NCI-H69 (cell line): ENCODE data around the gene CDK8.
A peak's percentile ranks its signal among the peaks of the same experiment; 100 is the strongest.

Source experiments
- DNase-seq: peaks from one replicate; lab custom pipeline; 2025; lab: John Stamatoyannopoulos, UW

The CDK8 gene

DNA sequence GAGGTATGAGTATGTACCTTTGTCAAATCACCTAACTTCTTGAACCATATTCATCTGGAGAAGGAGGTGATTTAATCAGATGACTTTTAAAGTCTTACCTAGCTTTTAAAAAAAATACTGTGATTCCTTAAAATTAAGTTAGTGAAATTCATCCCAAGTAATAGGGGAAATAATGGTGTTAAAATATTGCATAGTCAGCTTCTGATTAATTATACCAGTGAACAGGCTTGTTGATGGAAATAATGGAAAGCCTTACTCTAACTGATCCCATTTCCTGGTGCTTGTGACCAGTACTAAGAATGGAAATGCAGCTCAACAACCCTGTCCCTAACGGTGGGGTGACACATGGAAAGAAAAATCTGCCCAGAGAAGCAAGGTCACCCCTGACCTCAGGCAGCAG, 130.7 kb downstream of the CDK8 start:
- no peak for DNase-seq

DNA sequence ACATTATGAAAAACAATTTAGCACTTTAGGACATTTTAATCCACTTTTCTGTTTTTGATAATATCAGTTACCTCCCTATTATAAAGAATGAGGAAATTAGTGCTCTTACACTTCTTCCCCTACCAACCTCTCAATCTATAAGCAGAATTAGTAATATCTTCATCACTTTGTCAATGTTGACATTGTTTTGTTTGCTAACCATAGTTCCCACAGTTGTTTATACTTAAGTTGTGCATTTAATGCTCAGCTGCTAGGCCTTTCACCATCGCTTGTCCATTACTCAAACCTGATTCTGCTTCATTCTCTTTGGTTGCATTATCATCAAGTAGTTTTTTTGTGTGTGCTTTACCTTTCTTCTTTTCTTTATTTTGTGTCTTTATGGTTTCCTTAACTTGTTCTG, 132.1 kb downstream of the CDK8 start:
- no peak for DNase-seq

DNA sequence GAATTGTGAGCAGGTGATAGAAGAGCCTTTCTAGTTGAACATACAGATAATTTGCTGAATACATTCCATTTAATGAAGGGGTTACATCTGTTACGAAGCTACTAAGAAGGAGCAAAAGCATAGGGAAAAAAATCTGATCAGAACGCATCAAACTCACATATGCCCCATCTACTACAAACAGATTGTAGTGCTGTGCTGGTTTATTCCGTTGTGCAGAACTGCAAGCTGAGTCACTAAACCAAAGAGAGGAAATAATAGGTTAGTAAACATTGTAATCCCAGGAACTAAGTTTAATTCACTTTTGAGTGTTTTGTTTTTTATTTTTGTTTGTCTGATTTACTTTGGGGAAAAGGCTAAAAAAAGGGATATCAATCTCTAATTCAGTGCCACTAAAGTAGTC, 136.3 kb downstream of the CDK8 start:
- no peak for DNase-seq

DNA sequence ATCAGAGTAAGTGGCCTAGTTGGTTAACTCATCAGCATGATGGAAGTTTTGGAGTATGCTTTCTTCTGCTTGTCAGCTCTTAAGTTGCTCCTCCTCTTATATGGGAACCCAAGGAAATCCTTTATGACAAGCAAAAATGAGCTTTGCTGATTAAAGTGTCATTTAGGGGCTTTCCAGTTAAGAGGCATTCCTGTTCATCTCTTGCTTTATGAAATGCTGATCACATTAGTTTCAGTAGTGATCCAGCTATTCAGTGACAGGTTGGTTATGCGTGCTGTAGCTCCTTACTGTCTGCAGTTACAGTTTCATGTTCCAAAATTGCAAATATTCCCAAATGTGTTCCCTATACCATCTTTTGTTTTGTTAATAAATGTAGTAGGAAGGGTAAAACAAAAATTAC, 146.6 kb downstream of the CDK8 start:
- DNase-seq, result no peak

DNA sequence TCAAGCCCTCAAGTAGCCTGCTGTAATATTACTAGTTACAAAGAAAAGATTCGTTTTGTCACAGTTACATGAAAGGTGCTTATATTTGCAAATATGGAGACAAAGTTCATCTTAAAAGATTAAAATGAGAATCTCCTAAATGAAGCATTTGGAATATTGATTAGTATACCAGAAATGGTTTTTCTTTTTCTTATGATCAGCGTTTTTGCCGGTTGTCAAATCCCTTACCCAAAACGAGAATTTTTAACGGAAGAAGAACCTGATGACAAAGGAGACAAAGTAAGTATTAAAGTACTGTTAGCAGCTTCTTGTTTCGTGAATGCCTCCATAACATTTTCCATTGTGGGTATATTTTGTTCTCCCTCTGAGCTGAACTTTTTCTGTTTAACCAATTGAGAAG, 147.1 kb downstream of the CDK8 start:
- no peak for DNase-seq

DNA sequence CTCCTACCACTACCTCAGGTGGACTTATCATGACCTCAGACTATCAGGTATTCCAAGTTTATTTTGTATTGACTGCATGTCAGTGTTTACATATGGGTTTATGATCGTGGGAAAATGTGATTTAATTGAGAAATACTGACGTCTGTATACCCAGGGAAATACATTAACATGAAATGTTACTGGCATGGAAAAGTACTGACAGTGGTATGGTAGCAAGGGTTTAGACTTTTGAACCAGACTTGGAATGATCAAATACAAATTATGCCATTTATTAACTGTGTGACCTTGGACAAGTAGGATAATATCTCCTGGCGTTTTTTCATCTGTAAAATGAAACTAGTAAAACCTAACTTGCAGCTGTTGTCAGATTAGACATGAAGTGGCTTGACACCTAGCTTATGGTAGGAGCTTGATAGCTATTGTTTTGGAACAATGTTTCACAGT, 147.7 kb downstream of the CDK8 start:
- DNase-seq, result no peak

DNA sequence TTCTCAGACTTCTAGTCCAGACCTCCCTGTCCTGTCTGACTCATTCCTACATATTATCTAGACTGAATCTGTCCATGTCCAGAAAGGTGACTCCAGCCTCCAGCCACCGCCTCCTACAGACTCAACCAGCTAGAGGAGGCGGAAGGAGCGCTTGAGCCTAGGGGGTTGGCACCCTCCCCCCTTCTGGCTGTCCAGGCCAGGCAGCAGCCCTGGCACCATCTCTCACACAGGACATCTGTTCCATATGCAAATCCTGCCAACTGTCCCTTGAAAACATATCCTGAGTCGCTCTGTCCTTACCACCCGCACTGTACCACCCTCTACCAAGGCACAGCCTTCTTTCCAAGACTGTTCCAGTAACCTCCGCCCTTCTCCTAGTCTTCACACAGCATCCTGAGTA, 152.9 kb downstream of the CDK8 start:
- no peak for DNase-seq

DNA sequence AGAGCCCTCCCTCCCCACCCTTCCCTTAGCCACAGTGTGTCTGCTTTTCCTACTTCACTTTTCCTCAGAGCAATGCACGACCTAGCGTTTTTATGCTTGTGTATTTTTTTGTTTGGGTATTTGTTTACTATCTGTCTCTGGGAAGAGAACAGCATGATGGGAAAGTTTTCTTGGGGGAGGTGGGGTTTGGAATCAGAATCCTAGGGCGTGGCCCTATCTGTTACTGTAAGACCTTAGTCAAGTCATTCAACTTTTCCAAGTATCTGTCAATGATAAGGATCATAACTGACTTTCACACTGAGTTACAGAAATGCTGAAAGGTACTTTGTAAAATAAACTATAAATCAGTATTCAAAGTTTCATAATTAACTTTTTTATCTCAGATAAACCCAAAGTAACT, 157.3 kb downstream of the CDK8 start:
- no peak for DNase-seq

DNA sequence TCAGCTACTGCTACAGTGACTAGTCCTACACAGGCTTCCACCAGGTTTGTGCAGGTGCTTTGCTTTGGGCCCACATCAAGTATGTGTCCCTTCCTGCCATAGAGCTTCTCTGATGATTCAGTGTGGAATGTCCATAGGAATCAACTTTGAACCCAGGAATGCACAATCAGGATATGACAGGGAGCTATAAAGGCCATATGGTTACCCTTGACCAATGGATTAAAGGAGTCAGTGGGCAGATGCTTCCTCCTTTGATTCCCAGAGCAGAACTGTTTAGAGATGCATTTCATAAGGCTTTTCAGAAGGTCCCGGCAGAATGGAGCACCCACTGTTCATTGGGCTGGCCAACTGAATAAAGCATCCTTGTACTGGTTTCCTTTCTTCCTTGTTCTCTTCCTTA, 158.3 kb downstream of the CDK8 start:
- no peak for DNase-seq

DNA sequence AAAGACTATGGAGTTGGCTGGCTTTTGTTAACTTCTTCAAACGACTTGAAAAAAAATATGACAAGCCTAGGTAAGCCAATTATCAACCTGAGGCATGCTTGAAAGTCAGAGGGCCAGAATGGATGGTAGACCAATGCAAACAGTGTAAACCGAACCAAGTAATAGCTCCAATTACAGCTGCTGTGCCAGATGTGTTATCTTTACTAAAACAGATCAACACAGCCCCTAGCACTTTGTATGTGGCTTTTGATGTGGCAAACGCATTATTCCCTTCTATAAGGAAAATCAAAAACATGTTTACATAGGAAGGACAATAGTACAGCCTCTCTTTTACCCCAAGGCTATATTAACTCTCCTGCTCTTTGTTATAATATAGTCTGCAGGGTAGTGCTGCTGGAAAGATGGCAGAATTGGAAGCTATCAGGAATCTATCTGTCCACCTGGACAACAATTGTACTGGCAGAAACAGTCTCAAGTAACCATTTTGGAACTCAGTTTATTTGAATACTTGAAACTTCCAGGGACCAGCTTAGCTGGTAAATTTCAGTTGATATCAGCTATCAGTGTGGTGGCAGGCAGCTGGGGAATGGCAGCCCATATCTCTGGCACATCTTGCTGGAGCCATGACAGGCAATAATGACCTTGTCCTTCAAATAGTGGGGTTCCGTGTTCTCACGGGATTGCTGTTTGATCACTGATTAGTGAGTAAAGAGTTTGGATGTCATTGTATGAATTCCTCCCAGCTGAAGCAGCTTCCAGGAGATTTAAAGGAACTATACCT, 159.2 kb downstream of the CDK8 start:
- peak; percentile 39 for DNase-seq

DNA sequence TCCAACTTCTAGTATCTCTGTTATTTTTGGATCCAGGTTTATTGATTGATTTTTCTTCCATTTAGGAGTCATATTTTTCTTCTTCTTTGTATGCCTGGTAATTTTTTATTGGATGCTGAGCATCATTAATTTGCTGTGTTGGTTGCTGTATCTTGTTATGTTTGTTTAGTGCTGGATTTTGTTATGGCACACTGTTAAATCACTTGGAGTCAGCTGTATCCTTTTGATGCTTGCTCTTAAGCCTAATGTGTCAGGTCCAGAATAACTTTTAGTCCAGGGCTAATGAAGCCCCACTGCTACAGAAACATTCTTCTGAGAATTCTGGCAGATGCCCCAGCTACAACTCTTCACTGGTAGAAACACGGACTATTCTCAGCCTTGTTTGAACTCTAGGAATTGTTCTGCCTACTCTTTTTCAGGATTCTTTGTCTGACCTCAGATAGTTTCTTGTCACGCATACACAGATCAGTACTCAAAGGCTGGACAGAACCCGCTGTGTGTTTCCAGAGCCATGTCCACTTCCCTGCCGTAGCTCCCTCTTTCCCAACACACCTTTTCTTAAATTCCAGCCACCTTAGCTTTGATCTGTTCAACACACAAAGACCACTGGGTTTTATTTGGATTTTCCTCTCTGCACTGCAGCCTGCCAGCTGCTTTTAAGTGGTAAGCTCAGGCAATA, 166.5 kb downstream of the CDK8 start:
- DNase-seq, result no peak

DNA sequence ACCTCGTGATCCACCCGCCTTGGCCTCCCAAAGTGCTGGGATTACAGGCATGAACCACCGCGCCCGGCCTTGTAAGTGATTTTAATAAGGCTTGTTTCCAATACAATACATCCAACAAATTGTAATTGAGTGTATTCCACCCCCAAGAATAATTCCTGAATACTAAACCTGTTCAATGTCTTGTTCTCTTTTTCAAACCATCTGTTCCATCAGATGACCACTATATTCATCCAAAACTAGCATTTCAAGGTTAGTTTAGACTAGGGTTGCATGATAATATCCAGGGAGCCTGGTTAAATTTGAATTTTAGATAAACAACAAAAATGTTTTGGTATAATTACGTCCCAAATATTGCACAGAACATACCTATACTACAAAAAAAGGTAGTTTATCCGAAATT, 168.1 kb downstream of the CDK8 start:
- DNase-seq, result no peak

DNA sequence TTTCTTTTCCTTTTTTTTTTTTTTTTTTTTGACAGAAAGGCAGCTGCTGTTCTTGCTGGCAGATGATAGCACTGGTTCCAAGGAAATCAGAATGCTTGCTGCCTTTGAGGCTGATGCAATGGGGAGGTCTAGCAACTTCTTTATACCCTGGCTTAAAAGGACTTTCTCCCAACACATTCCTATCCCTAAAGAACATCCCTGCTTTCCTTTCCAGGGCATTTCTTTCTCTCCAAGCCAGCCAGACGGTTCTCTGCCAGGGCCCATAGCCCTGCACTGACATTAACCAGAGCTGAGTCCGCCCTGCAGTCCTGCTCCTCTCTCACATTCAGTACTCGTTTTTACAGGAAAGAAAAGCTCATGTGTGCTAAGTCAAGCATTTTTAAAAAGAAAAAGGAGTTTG, 169.7 kb downstream of the CDK8 start:
- no peak for DNase-seq

DNA sequence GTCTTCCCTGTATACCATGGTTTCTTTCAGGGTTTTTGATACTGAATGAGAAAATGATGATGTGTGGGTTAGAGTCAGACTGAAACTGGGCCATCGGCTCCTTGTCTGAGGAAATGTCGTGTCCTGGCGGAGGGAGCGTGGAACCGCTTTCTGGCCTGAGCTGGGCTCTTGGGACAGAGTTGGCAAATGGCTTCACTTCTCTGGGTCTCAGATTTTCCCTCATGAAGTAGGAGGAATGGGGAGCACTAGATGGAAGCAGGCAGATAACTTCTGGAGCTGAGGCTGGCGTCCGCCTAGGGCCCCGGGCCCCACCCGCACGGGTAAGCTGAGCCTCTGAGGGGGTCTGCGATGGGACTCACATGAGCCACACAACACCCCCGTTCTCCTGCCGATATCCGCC, 170.3 kb downstream of the CDK8 start:
- DNase-seq, result no peak

DNA sequence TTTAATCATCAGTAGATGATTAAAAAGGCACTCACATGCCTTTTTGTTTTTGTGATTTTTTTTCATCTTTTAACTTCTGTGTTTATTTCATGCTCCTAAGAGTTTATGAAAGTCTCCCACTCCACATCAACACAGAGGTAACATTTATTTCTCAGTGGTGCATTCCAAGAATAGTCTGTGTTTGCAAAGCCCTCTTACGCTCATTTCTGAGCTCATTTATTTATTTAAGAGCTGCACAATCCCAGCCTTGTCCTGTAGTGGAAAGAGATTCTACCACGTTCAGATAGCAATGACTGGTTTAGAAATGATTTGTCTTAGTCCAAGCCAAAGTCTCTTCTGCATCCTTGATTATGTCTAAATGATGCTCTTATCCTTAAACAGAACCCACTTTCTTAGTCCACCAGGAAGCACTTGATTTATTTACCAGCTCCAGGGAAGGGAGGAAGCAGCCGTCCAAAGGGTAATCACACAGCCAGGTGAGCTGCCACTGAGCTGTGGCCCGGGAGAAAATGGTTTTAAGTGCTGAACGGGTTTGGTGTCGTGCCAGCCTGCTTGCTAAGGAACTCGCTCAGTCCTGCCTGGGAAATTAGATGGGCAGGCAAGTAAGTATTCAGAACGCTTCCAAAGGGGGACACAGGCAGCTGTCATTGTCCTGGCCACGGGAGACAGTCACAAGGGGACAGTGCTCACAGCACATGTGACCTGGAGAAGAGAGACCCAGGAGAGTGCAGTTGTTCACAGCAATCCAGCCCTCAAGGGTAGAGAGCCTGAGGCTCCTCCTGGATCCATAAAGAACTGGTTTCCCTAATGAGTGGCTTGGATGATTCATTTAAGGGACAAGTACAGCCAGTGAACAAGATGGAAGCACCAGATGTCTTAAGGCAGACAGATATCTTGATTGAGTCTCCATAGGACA, 171.8 kb downstream of the CDK8 start:
- DNase-seq, result peak; percentile 73

DNA sequence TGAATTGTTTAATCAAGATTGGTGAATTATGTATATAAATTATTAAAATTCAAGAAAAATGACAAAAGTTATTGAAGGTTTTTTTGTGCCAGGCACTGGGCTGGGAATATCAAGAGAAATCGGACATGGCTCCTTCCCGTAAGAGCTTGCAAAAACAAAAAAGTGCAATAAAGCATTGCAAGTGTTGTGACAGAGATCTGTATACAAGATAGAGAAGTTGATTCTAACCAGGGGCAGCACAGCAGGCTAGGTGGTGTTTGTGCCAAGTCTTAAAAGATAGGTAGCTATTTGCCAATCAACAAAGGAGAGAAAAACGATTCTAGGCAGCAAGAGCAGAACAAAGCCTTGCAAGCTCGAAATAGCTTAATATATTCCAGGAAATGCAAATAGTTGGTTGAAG, 179.8 kb downstream of the CDK8 start:
- no peak for DNase-seq

DNA sequence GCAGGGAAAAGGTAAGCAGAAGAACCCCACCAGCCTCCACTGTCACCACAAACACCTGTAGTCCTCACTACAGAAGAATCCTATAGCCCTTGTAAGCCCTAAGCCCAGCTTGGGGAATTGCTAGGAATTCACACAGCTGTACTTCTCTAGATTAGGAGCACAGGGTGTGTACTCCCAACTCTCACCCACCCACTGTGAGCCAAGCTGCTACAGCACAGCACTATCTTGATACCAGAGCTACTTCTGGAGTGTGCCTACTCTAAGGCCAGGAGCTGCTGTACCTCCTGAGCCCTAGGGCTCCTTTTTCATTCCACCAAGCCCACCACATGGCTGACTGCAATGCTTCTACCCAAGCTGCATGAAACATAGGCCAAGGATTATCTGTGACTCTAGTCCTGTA, 181.2 kb downstream of the CDK8 start:
- no peak for DNase-seq

DNA sequence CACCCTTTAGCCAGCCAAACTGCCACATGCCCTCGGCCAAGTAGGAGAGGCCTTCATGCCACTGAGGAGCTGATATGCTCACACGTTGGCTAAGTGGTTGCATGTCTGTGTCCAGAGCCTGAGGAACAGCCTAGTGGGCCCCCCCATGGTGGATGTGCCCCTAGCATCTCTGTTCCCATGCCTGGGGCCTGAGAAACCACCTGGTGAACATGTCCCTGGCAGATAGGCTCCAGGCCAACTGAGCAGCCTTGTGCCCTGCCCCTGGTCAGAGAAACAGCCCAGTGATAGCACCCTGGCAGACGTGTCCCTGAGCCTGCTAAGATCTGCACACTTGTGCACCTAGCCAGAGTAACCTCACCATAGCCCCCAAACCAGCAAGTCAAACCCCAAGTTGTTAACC, 181.7 kb downstream of the CDK8 start:
- DNase-seq, result no peak

DNA sequence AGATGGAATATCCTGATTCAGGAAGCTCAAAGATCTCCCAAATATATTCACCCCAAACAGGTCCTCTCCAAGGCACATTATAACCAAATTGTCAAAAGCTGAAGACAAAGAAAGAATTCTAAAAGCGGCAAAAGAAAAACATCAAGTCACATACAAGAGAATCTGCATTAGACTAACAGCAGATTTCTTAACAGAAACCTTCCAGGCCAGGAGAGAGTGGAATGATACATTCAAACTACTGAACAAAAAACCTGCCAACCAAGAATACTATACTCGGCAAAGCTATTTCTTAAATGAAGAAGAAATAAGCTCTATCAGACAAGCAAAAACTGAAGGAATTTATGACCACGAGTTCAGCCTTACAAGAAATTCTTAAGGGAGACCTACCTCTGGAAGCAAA, 183.0 kb downstream of the CDK8 start:
- no peak for DNase-seq

DNA sequence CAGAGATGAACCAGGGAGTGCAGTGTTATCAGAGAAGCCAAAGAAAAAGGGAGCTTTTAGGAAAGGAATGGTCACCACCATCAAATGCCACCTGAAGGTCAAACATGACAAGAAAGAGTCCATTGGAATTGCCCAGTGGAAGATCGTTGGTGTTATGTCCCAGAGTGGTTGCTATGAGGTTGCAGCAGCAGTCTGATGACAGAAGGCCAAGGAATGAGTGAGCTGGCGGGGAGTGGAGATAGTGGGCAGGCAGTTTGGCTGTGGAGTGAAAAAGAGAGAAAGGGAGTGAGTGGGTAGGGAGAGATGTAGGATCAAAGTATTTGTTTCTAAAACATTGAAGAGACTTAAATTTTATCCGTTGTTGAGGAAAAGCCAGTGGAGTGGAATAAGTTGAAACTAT, 186.2 kb downstream of the CDK8 start:
- no peak for DNase-seq

DNA sequence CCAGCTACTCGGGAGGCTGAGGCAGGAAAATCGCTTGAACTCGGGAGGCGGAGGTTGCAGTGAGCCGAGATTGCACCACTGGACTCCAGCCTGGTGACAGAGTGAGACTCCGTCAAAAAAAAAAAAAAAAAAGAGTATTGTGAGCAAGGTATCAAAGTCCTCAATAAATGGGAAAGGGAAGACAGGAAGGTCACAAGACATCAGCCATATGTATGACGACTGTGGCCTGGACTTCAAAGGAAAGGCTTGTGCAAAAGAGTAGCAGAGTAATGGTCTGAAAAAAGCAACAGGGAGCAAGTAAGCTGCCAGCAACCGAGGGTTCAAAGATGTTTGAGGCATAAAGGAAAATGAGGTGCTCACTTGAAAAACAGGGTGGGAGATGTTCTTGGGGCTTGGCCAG, 187.5 kb downstream of the CDK8 start:
- no peak for DNase-seq

DNA sequence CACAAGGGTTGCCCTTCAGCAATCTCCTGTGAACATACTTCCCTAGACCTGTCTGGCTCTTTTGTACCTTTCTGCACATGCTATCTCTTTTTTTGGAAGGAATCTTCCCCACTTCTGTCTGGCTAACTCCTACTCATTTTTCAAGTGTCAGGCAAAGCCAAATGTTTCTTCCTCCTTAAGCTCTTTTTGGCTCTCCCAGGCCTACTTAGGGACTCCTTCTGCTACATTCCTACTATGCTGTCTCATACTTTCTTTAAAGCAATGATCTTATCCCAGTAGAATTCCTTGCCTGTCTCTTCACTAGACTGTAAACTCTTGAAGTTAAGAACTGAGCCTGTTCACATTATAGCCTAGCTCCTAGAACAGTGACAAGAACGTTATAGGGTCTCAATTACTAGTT, 188.6 kb downstream of the CDK8 start:
- DNase-seq, result no peak

DNA sequence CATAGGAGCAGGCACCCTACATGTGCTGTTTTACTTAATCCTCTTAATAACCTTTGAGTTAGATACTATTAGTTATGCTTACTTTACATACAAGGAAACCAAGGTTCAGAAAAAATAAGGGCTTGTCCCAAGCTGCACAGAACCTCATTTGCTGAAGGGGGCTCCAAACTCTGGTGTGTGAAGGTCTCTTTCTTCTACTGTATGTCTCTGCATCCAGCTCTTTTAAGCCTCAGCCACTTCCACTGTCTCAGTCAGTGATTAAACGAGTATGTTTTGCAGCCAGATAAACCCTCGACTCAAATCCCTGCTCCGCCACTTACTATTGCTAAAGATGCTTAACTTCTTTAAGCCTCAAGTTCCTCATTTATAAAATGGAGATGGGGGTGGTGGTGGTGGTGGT, 191.2 kb downstream of the CDK8 start:
- DNase-seq, result no peak
